Activated naive CD4-positive, alpha-beta T cell (primary cell): ENCODE measurements around the gene VGLL4.

ENCODE experiments used
- DNase-seq, 4 experiments: peaks; one replicate each; lab custom pipeline; 2025; lab: John Stamatoyannopoulos, UW

VGLL4 gene

DNA sequence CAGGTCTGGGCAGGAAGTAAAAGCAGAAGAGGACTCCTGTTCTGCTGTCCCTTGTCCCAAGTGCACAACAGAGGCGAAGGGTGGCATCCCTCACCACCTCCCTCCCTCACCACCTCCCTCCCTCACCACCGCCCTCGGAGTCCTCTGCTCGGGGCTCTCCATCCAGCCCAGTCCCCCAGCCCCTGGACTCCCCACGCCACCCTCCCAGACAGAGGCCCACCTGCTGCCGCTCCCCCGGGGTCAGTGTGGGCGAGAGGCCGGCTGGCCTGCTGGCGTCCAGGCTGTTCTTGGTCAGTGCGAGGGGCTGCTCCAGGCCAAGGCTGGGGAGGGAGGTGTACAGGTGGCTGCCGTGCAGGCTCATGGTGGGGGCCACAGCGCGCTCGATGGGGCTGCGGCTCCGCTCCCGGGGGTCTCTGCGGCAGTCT is 79.1 kb downstream of the VGLL4 start:
- no peak for DNase-seq

DNA sequence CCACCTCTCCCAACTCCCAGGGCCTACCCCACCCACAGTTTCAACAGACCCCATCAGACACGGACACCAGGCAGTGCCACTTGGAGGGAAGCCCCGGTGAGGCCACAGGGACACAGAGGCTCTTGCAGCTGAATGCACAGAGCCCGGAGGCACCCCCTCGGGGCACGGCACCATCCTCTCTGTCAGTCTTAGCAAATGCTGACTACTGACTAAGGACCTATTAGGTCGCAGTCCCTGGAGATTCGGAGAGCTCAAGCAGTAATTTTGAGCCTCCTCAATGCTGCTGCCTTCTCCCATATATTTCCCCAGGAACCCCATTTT is 79.9 kb downstream of the VGLL4 start:
- DNase-seq = no peak

DNA sequence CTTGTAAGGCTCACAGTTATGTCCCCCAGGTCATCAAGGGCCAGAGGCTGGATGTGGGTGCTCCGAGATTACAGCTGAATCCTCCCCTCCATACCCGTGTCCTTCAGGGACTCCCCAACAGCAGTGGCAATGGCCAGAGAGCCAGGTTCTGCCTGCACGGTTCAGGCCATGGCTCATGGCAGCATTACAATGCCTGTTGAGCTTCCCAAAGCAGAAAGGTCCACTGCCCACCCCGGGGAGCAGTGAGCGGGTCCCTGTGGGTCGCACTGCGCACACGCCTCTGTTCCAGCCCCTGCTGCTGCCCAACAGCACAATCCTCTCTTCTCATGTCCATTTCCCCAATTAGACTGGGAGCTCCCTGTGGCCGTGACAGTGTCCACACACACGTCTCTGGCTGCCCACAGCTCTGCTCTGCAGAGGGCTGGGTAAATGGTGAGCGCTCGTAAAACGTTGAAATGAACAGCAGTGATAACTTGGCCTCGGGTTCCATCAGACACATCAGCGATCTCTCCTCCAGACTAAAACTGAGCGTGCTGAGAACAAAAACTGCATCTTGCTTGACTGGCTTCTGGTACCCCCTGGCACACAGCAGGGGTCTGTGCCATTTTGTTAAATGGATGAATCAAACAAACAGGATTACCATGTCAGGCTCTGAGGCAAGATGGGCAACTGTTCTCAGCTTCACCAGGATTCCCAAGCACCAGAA is 80.4 kb downstream of the VGLL4 start:
- DNase-seq = no peak

DNA sequence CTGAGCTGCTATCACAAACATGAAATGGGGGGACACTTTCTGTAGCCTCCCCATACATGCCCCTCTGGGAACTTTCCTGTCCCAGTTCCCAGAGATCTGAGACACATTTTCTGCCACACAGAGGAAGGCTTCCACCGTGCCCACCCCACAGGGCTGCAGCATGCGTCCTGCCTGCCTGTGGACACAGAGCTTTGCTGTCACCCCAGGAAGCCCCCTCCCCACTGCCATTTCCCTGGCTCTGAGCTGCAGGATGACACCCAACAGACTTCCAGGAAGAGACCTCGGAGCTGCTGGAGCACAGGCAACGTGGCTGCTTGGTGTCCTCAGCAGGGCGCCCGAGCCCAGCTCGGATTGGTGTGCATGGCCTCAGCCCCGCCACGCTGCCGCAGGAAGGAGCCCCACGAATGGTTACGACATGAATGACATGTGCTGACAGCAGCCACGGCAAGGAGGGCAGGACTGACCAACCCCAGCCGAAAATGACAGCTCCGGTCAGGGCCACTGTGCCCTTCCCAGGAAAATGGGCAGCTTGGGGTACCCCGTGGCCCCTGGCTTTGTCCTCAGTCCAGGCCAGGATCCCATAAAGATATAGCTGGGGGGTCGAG is 81.3 kb downstream of the VGLL4 start:
- DNase-seq = no peak

DNA sequence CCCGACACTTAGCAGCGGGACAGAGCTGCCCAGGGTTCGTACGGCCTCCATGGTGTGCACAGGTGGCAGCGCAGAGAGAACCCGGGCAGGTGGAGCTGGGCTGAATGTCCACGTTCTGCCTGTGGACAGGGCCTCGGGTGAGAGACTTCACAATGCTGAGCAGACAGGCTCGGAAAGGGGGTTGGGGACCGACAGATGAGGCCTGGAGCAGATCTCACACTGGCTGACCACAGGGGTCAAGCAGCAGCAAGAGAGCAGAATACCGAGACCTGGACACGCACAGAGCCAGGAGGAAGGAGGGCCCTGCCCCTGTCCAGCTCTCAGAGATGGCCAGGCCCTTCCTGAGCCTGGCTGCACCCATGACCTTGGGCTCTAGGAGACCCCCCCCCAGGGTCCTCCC is 83.0 kb downstream of the VGLL4 start:
- DNase-seq = no peak

DNA sequence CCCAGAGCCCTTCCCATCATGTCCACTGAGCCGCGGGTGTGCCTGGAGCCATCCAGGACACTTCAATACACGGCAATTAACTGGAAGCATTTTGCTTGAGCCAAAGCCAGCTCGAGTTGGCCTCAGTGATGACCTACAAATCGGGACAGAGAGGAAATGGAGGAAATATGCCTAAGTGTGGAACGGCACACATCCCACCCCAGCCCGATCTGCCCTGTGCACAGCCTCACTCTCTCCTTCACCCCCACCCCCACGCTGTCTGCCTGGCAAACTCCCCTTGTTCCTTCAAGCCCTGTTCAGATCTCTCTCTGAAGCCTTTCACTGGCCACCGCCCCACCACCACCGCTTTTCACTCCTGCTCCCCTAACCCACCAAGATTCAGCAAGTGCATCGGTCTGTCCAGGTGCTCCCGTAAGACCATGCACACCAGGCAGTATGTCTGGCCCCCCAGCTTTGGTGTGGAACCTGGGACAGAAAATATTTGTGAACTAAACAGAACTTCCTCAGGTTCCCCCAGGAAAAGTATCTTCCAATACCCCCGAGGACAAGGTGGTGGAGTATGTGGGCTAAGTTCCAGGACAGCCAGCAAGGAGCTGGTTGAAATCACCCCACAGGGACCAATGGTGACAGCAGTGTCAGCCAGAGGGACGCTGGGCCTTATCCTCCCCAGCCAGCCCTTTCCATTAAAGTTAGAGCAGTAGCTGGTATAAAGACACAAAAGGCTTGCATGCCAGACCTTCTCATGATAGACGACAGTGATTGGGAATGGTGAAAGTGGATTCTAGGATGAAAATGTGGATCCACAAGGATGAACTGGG is 83.7 kb downstream of the VGLL4 start:
- no peak for DNase-seq

DNA sequence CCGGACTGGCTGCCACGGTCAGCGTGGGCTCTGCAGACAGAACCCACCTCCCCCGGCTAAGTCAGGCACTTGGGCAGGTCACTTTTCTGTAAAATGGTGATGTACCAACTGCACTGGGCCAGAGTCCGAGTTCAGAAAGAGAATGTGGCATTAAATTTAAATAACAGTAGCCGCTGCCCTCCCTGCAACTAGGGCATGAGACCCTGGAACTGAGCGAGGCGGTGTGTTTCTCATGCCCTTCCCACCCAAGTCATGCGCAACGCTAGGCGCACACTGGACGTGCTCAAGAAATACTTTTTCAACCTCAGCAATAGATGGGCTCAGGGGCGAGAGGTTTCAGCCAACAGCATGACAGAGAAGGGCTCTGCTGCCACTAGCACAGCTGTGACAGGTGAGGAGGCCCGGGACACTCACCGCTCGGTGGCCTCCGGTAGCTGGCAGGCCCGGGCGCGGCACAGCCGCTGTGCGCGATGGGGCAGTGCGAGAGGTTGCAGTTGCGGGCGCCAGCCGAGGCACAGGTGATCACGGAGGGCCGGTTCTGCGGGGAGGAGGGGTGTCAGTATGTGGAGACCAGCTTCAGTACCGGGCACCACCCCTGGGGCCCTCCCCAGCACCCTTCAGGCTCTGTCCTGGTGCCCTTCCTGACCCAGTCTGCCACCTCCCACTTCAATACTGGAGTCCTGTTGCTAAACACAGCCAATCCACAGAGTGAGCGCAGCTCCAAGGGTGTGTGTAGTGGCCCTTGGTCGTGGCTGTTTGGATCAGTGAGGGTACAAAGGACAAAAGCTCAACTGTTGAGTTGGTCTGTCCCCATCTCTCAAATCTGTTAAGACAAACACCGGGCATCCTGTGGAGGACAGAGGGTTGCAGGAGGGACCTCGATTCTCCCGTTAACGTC is 84.5 kb downstream of the VGLL4 start:
- no peak for DNase-seq

DNA sequence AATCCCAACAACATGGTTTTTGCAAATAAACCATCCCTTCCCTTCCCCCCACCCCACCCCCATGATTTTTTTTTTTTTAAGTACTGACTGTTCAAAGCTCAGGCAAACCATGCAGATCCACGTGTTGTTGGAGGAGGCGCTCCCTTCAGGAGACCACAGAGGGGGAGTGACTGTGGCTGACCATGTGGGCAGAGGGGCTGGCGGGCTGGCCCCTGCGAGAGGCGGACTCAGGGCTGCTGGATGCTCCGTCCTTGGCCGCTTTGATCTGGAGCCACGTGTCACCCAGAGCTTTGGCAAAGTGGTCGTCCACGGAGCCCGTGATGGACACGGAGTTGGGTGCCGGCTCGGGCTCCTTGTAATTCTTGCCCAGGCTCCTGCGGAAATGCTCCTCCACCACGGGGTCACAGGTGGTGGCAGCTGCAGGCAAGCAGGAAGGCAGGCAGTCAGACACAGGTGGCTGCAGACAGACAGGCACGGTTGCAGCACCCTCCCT is 85.3 kb downstream of the VGLL4 start:
- no peak for DNase-seq

DNA sequence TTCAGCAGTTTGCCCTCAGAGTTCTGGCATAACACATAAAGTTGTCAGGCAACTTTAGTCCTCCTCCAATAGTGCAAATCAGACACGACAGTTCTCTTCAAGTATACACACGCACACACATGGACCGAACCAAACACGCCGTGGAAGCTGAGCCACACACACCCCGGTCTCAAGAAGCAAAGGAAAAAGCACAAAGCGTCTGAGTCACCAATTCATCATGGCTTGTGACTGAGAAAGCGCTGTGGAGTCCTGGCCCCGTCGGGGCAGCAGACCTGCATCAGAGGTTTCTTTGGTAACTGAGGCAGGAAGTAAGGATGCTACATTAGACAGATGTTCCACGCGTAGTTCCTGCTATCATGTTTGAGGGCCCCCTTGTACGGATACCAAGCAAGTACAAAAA is 85.7 kb downstream of the VGLL4 start:
- DNase-seq = no peak

DNA sequence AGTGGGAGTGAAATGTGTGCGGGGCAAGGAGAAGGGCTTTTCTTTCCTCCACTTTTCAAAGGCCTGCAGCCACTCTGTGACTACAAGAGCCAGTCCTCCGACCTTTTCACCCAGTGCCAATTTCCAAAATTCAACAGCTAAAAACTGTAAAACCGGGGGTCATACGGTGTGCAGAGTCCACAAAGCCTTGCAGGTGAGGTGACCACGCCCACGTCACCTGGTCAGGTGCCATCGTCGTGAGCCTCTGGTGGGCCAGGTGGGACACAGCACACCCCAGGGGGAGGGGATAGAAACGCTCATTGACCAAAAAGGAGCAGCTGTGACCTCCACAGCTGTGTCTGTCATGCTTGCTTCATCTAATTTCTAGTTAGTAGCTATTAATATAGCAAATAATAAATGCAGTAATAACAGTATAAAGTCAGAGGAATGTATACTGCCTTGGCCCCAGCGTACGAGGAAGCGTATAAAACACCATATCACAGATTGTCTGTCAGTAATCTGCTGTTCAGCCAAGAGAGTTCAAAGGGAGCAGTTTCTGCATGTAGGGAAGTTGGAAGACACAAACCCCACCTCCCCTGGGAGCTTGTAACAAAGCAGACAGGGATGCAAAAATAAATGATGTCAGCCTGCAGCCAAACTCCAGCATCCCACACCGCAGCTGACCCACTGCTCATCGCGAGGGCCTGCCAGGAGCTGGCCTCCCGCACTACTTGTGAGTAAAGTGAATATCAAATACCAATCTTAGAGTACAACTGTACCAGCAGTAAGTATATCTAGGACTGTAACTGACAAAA is 86.7 kb downstream of the VGLL4 start:
- no peak for DNase-seq

DNA sequence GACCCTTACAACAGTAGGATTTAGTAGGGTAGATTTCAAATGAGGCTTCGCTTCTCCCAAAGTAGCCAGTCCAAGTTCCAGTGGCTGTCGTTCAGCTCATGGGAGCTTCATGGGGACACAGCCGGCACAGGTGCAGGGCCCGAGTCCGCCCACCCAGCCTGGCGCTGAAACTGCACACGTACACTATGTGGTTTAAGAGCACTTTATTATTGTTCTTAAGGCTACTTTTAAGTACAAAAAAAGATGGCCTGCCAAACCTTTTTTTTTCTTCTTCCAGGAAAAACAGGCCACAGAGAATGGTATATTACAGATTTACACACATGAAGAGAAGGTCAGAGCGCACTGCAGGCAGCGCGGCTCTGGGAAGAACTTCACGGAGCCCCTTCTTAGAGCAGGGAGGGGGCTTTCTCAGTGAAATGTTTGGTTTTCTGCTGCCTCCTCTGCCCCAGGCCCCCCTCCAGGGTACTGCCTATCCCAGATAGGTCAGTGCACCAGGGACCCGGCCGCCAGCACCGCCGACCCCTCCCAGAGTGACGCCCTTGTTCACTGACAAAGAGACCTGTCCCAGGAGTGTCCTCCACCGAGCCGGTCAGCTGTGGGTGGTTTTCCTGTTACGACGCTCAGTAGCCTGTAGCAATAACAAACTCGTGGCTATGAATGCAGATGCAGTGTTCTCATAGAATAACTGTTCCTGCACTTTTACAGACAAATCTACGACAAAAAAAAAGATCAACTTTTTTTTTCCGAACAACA is 87.7 kb downstream of the VGLL4 start:
- DNase-seq = no peak

DNA sequence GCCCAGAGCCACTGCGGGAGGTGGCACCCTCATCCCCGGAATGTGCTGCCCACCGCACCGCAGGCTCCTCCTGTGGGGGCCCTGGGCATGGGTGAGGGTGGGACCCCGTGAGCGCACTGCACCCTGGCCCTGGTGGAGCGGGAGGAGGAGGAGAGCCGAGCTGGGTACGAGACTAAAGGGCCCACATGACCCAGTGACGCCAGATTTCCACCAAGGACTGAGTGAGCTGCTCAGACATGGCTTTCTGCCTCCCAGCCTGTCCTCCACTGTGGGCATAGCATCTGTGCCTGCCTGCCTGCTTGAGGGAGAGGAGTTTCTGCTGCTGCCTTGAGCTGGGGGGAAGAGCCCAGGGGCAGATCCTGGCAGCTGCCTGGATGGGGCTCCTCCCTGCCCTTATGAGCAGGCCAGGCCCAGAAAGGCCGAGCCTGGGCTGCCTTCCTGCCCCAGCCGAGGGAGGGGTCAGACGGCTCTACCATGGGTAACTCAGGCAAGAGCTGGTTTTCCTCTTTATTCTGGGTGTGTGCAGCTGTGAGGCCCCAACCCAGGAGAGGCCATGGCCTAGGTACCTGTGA is 88.4 kb downstream of the VGLL4 start:
- no peak for DNase-seq

DNA sequence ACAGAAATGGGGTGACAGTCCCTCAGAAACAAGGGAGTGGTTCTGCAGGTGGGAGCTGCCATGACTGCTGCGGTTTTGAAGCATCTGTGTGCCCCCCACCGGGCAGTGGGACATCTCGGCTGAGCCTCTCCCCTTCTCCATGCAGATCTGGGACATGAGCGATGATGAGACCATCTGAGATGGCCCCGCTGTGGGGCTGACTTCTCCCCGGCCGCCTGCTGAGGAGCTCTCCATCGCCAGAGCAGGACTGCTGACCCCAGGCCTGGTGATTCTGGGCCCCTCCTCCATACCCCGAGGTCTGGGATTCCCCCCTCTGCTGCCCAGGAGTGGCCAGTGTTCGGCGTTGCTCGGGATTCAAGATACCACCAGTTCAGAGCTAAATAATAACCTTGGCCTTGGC is 89.0 kb downstream of the VGLL4 start:
- DNase-seq = no peak

DNA sequence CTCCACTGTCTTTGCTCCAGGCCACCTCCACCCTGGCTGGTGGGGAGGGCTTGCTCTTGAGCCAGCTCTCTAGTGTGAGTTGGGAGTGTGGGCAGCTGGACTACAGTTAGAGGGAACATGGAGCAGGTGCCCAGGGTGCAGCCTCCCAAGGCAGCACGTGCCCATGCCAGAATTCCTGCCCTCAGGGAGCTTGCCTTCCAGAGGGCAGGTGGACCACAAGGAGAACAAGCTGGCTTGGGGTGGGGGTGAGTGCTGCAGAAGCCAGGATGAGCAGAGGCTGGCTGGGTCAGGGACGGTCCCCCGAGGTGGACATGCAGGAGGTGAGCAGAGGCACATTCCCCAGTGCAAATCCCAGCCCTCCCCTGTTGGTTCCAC is 89.5 kb downstream of the VGLL4 start:
- no peak for DNase-seq

DNA sequence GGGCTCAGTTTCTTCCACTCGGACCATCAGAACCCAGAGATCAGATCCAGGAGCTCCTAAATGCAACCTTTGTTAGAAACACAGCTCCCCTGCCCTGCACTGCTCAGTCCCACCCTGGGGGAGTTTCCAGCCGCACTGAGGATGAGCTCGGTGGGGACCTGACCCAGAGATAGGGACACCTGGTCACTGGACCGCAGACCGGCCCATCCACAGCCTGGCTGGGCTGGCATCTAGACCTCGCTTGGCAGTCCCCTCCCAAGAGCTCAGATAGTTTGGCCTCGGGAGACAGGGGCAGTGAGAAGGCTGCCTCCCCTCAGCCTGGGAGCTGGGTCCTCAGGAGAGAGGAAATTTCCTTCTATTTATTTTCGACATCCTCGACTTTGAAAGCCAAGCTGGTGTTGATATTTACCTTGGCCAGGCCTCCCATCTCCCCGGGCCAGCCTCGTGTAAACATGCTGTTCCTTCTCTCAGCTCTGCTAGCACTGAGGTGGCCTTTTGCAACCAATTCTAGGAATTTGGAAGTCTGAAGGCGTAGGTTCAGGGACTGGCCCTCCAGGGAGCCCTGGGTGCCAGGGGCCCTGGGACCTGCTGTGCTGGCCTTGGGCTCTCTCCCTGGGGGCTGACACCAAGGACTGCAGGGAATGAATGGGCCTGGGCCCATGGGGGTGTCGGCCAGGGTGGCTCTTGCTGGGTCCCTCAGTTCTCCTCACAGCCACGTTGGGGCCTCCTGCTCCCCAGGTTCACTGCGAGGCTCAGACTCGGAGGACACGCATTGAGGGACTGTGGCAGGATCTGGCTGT is 90.1 kb downstream of the VGLL4 start:
- DNase-seq = no peak

DNA sequence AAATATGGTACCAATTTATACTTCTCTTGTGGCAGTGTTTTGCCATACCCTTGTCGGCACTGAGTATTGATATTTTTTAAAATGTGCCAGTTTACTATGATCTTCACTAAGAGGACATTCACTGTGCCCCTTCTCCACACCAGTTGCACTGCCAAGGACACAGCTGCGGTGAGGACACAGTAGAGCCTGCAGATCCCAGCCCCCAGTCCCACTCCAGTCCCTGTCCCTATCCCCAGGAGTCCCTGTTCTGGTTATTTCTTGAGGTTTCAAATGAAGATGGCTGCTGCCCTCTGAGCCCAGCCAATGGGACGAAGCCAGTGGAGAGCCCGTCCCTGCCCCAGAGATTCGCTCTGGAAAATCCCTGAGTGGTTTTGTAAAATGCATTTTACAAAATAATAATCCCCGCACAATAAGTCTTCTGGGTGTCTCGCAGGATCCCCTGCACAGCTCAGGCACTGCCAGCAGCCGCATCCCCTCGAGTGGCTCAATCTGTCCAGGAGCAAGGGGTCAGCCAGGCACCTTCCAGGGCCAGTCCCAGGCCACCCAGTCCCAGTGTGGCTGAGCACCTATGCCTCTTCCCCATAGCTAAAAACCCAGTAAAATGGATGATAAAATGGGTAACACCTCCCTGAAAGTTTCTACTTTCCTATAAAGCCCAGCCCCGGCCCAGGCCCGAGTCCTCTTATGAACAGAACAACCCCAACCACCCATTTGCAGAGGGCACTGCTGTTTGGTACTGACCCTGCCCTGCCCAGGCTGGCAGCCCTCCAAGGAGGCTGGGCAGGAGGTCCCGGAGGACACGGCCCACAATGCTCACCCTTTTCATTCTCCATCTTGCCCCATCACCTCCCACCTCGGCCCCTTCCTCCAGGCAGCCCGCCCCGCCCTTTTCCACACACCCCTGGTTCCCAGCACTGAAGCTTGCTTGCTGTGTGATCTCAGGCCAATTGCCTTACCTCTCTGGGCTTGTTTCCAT is 91.1 kb downstream of the VGLL4 start:
- no peak for DNase-seq

DNA sequence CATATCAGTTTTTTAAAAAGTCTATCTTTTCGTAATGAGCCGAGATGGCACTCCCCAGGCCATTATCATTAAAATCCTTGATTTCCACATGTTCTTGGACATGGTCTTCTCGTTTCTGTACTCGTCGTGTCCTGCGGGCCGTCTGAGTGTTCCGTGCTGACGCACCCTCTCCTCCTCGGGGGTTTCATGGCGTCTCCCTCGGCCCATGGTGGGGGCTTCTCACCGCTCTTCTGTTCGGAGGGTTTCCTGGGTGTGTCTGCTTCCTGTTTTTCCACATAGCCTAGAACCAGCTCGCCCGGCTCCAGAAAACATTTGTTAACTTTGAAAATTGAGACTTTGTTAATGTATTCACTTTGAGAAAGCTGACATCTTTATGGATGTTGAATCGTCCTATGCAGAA is 92.7 kb downstream of the VGLL4 start:
- no peak for DNase-seq

DNA sequence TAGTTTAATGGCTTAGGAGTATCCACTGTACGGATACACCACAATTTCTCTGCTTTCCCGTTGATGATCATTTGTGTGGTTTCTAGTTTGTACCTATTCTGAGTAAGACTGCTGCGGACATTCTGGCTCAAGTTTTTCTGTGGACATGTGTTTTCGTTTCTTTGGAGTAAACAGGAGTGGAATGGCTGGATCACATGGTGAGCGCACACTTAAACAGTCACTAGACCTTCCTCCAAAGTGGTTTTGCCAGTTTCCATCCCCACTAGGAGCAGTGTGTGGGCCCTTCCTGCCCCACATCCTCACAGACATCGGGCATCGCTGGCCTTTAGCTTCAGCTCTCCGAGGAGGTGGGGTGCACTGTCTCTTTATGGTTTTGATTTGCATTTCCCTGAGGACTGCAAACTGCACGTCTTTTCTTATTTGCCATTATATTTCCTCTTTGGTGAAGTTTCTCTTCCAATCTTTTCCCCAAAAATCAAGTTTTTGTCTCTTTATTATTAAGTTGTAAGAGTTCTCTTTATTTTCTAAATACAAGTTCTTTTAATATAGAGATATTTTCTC is 94.1 kb downstream of the VGLL4 start:
- no peak for DNase-seq
